Stimulated activated naive CD8-positive, alpha-beta T cell treated with anti-CD3 and anti-CD28 coated beads, Interleukin-15, amount 100 ng/mL, for 72 hours (primary cell): ENCODE measurements around the gene ZNRF1.

Experiments
- ATAC-seq: fragments of 150-1000 bp; cut with Tn5 transposase; 2 replicates; pipeline ENCODE4 v1.10.0; 2021; ENCODE audit warnings: mild to moderate bottlenecking, moderate library complexity
- DNase-seq, 2 donors: peaks; one replicate each; pipeline ENCODE4 v3.0.0; 2021 to 2022
- H3K27ac Mint-ChIP-seq, 2 donors: one replicate each; pipeline ENCODE4 v1.8.0; 2022; ENCODE audit warnings: mild to moderate bottlenecking in 2 of 2, mixed read lengths in 2 of 2, moderate library complexity in 2 of 2
- H3K27me3 Mint-ChIP-seq: one replicate; pipeline ENCODE4 v1.8.0; 2022; ENCODE audit warnings: mixed read lengths
- H3K4me1 Mint-ChIP-seq: one replicate; pipeline ENCODE4 v1.8.0; 2022; ENCODE audit warnings: mild to moderate bottlenecking, mixed read lengths
- H3K4me3 Mint-ChIP-seq, 2 donors: one replicate each; pipeline ENCODE4 v1.8.0; 2022; ENCODE audit warnings: mild to moderate bottlenecking in 2 of 2, mixed read lengths in 2 of 2, moderate library complexity in 1 of 2
- H3K9me3 Mint-ChIP-seq, 2 donors: one replicate each; pipeline ENCODE4 v1.8.0; 2022; ENCODE audit warnings: mixed read lengths in 2 of 2

ZNRF1 gene

DNA sequence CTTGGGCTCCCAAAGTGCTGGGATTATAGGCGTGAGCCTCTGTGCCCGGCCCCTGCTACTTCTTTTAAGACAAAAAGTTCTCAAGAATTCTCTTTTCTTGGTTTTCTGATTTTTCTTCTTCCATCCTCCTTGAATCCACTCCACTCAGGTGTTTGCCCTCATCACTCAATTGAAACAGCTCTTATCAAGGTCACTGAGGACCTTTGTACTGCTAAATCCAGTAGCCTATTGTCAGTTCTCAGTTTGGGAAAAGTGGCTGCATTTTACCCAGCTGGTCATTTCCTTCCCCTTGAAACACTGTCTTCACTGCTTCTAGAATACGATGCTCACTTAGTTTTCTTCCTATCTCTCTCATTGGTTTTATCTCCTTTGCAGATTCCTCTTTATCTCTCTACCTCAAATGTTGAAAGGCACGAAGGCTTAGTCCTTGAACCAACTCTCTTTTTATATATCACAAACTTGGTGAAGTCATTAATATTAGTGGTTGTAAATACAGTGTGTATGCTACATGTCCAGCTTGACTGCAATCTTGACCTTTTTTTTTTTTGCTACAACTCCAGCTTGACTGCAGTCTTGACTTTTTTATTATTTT, 29.8 kb downstream of the ZNRF1 start:
- no peak overlapping the region for H3K4me3 Mint-ChIP-seq
- no peaks in the 10 kb centered on the region for H3K9me3 Mint-ChIP-seq
- peaks cover 12% of the 10 kb centered on the region for H3K4me1 Mint-ChIP-seq
- H3K27me3 Mint-ChIP-seq: no peaks in the 10 kb centered on the region
- no peak for DNase-seq
- no peak overlapping the region for H3K27ac Mint-ChIP-seq
- ATAC-seq: no peak

DNA sequence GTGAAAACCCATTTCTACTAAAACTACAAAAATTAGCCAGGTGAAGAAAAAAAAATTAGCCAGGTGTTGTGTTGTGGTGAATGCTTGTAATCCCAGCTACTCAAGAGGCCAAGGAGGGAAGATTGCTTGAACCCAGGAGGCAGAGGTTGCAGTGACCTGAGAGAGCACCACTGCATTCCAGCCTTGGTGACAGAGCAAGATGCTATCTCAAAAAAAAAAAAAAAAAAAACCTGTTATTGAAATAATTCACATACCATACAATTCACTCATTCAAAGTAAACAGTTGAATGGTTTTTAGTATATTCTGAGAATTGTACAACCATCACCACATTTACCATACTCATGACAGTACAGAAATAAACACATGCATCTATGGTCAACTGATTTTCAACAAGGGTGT, 31.0 kb downstream of the ZNRF1 start:
- DNase-seq: no peak

DNA sequence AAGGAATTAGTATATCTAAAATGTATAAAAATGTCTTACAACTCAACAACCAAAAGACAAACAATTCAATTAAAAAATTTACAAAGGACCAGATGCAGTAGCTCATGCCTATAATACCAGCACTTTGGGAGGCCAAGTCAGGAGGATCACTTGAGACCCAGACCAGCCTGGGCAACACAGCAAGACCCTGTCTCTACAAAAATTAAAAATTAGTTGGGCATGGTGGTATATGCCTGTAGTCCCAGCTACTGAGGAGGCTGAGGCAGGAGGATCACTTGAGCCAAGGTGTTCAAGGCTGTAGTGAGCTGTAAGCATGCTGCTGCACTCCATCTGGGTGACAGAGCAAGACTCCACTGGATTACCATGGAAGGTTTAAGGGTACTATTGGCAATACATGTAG, 33.8 kb downstream of the ZNRF1 start:
- no peaks in the 10 kb centered on the region for H3K27me3 Mint-ChIP-seq
- H3K4me3 Mint-ChIP-seq: no peak overlapping the region
- ATAC-seq: no peak
- no peak overlapping the region for H3K27ac Mint-ChIP-seq
- DNase-seq: no peak
- H3K4me1 Mint-ChIP-seq: no peaks in the 10 kb centered on the region
- H3K9me3 Mint-ChIP-seq: peaks cover 3 to 5% of the 10 kb centered on the region in 2 donors

More for the DNA sequence above, 31.0 kb downstream of the ZNRF1 start:
- H3K9me3 Mint-ChIP-seq: no peaks in the 10 kb centered on the region
- no peak overlapping the region for H3K4me3 Mint-ChIP-seq
- H3K27ac Mint-ChIP-seq: no peak overlapping the region
- peaks cover 5% of the 10 kb centered on the region for H3K4me1 Mint-ChIP-seq
- no peaks in the 10 kb centered on the region for H3K27me3 Mint-ChIP-seq
- ATAC-seq: no peak

- Mint-ChIP-seq H3K27me3 (no peaks in the 10 kb centered on the region), H3K9me3 (peaks cover 7 to 8% of the 10 kb centered on the region in 2 donors), H3K4me1 (no peaks in the 10 kb centered on the region), H3K4me3 (no peak overlapping the region), H3K27ac (no peak overlapping the region)
- no peak for ATAC-seq
- DNase-seq: no peak
Observed at GRCh38 chr16:75035410-75035968, 36.7 kb downstream of the ZNRF1 start.

- H3K4me1 Mint-ChIP-seq: peaks cover 8% of the 10 kb centered on the region
- no peak for ATAC-seq
- H3K4me3 Mint-ChIP-seq: no peak overlapping the region
- no peak overlapping the region for H3K27ac Mint-ChIP-seq
- no peaks in the 10 kb centered on the region for H3K27me3 Mint-ChIP-seq
- H3K9me3 Mint-ChIP-seq: peaks cover 7 to 8% of the 10 kb centered on the region in 2 donors
- DNase-seq: no peak
Observed at GRCh38 chr16:75038036-75038858, 39.4 kb downstream of the ZNRF1 start.

- Mint-ChIP-seq H3K4me1 (peaks cover 10% of the 10 kb centered on the region), H3K4me3 (no peak overlapping the region), H3K27ac (no peak overlapping the region), H3K27me3 (no peaks in the 10 kb centered on the region), H3K9me3 (peaks cover 7 to 8% of the 10 kb centered on the region in 2 donors)
- DNase-seq (no peak), ATAC-seq (no peak)
Observed at GRCh38 chr16:75039941-75040340, 41.1 kb downstream of the ZNRF1 start.

DNA sequence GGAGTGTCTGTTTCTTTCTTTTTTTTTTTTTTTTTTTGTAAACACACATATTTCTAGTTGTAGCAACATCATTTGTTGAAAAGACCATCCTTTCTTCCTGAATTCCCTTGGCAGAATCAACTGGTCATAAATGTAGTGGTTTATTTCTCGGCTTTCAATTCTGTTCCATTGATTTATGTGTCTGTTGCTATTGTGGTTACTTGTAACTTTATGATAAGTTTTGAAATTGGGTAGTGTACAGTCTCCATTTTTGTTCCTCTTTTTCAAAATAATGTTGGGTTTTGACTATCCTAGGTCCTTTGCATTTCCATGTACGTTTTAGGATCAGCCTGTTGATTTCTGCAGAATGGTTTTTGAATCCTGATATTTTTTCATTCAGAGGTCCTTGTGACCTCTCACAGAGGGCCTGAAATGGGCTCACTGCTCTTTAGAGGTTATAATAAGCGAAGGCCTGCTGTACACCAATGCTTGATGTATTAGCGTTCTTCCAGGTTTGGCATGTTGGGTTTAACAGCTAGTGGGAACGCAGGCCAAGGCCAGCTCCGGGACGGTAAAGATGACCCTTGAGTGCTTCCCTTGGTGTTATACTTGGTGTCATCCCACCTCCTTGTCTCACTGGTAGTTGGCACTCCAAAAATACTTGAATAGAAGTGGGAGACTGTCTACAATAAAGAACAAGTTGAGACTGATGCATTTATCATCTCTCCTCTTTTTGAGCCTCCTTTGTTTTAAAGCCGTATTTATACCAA, 43.8 kb downstream of the ZNRF1 start:
- ATAC-seq (no peak), DNase-seq (no peak)
- Mint-ChIP-seq H3K27ac (no peak overlapping the region), H3K27me3 (no peaks in the 10 kb centered on the region), H3K4me3 (no peak overlapping the region), H3K4me1 (peaks cover 10% of the 10 kb centered on the region), H3K9me3 (peaks cover 4% of the 10 kb centered on the region in 2 donors)

GRCh38 chr16:75043175-75043895, 44.5 kb downstream of the ZNRF1 start:
- H3K27me3 Mint-ChIP-seq: no peaks in the 10 kb centered on the region
- no peaks in the 10 kb centered on the region for H3K9me3 Mint-ChIP-seq
- H3K4me1 Mint-ChIP-seq: peaks cover 10% of the 10 kb centered on the region
- no peak overlapping the region for H3K4me3 Mint-ChIP-seq
- DNase-seq: no peak
- no peak overlapping the region for H3K27ac Mint-ChIP-seq
- no peak for ATAC-seq

- Mint-ChIP-seq H3K9me3 (no peaks in the 10 kb centered on the region), H3K4me1 (peaks cover 10% of the 10 kb centered on the region), H3K27ac (no peak overlapping the region), H3K27me3 (no peaks in the 10 kb centered on the region), H3K4me3 (no peak overlapping the region)
- DNase-seq: no peak
- ATAC-seq: no peak
Observed at GRCh38 chr16:75044800-75045361, 46.1 kb downstream of the ZNRF1 start.

DNA sequence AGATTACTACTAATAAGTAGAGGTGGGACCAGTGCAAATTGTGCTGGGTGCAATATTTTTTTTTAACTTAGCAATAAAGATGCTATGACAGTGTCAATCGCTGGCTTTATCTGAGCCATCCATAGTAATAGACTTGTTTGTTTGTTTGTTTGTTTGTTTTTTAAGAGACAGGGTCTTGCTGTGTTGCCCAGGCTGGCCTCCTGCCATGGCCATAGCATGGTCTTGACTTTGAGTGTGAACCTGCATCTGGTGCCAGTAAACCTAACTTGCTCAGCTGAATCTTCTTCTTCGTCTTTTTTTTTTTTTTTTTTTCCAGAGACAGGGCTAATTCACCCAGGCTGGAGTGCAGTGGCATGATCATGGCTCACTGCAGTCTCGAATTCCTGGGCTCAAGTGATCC, 46.6 kb downstream of the ZNRF1 start:
- peaks cover 10% of the 10 kb centered on the region for H3K4me1 Mint-ChIP-seq
- no peaks in the 10 kb centered on the region for H3K27me3 Mint-ChIP-seq
- H3K9me3 Mint-ChIP-seq: no peaks in the 10 kb centered on the region
- ATAC-seq (no peak), DNase-seq (no peak)
- H3K4me3 Mint-ChIP-seq: no peak overlapping the region
- H3K27ac Mint-ChIP-seq: no peak overlapping the region

- no peak for ATAC-seq
- H3K27ac Mint-ChIP-seq: no peak overlapping the region
- no peaks in the 10 kb centered on the region for H3K9me3 Mint-ChIP-seq
- H3K27me3 Mint-ChIP-seq: no peaks in the 10 kb centered on the region
- H3K4me3 Mint-ChIP-seq: no peak overlapping the region
- DNase-seq: no peak
- peaks cover 4% of the 10 kb centered on the region for H3K4me1 Mint-ChIP-seq
Observed at GRCh38 chr16:75048054-75048453, 49.2 kb downstream of the ZNRF1 start.

- Mint-ChIP-seq H3K4me1 (no peaks in the 10 kb centered on the region), H3K27me3 (no peaks in the 10 kb centered on the region), H3K27ac (no peak overlapping the region), H3K9me3 (no peaks in the 10 kb centered on the region), H3K4me3 (no peak overlapping the region)
- ATAC-seq (no peak), DNase-seq (no peak)
Observed at GRCh38 chr16:75048530-75048929, 49.7 kb downstream of the ZNRF1 start.

- DNase-seq (no peak), ATAC-seq (no peak)
- H3K9me3 Mint-ChIP-seq: no peaks in the 10 kb centered on the region
- no peak overlapping the region for H3K4me3 Mint-ChIP-seq
- H3K4me1 Mint-ChIP-seq: no peaks in the 10 kb centered on the region
- no peaks in the 10 kb centered on the region for H3K27me3 Mint-ChIP-seq
- no peak overlapping the region for H3K27ac Mint-ChIP-seq
Observed at GRCh38 chr16:75052481-75053202, 53.8 kb downstream of the ZNRF1 start.

- no peaks in the 10 kb centered on the region for H3K4me1 Mint-ChIP-seq
- H3K27me3 Mint-ChIP-seq: no peaks in the 10 kb centered on the region
- no peak overlapping the region for H3K4me3 Mint-ChIP-seq
- ATAC-seq (no peak), DNase-seq (no peak)
- H3K9me3 Mint-ChIP-seq: no peaks in the 10 kb centered on the region
- H3K27ac Mint-ChIP-seq: no peak overlapping the region
Observed at GRCh38 chr16:75053791-75054555, 55.1 kb downstream of the ZNRF1 start.
